ENCODE results near the gene TNFSF4.

Gene TNFSF4

GRCh38 chr1:173210716-173211231 lies 3.6 kb upstream of the TNFSF4 start:
- no peak for DNase-seq (ENCODE audit: low spot score)

- no peak for DNase-seq (ENCODE audit: low spot score)
These were observed 3.2 kb upstream of the TNFSF4 start for GRCh38 chr1:173210283-173210682.

- no peak for DNase-seq (ENCODE audit: low spot score)
These were observed 1.7 kb upstream of the TNFSF4 start for GRCh38 chr1:173208868-173209267.

GRCh38 chr1:173208146-173208545 lies 1.0 kb upstream of the TNFSF4 start:
- no peak for DNase-seq (ENCODE audit: low spot score)

GRCh38 chr1:173205146-173206051 lies 1.7 kb downstream of the TNFSF4 start:
- no peak for DNase-seq (ENCODE audit: low spot score)

- DNase-seq (ENCODE audit: low spot score): no peak
These were observed 2.4 kb downstream of the TNFSF4 start for GRCh38 chr1:173204693-173205092.

- DNase-seq (ENCODE audit: low spot score): no peak
These were observed 4.5 kb downstream of the TNFSF4 start for GRCh38 chr1:173202424-173203145.

- DNase-seq (ENCODE audit: low spot score): no peak
These were observed 5.2 kb downstream of the TNFSF4 start for GRCh38 chr1:173201969-173202368.

- DNase-seq (ENCODE audit: low spot score): no peak
These were observed 11.5 kb downstream of the TNFSF4 start for GRCh38 chr1:173195596-173196088.

GRCh38 chr1:173193639-173194038 lies 13.5 kb downstream of the TNFSF4 start:
- no peak for DNase-seq (ENCODE audit: low spot score)

GRCh38 chr1:173191011-173191705 lies 16.0 kb downstream of the TNFSF4 start:
- DNase-seq (ENCODE audit: low spot score): no peak

GRCh38 chr1:173190101-173190936 lies 16.8 kb downstream of the TNFSF4 start:
- DNase-seq (ENCODE audit: low spot score): peak; percentile 68

GRCh38 chr1:173187671-173188237 lies 19.4 kb downstream of the TNFSF4 start:
- no peak for DNase-seq (ENCODE audit: low spot score)

- no peak for DNase-seq (ENCODE audit: low spot score)
These were observed 25.3 kb downstream of the TNFSF4 start for GRCh38 chr1:173181791-173182190.

GRCh38 chr1:173176246-173176645 lies 30.9 kb downstream of the TNFSF4 start:
- DNase-seq (ENCODE audit: low spot score): no peak

- DNase-seq (ENCODE audit: low spot score): no peak
These were observed 31.5 kb downstream of the TNFSF4 start for GRCh38 chr1:173175514-173176145.

GRCh38 chr1:173173388-173173787 lies 33.7 kb downstream of the TNFSF4 start:
- DNase-seq (ENCODE audit: low spot score): no peak

- no peak for DNase-seq (ENCODE audit: low spot score)
These were observed 36.0 kb downstream of the TNFSF4 start for GRCh38 chr1:173171152-173171551.

GRCh38 chr1:173168941-173169340 lies 38.2 kb downstream of the TNFSF4 start:
- DNase-seq (ENCODE audit: low spot score): no peak

- DNase-seq (ENCODE audit: low spot score): no peak
These were observed 42.4 kb downstream of the TNFSF4 start for GRCh38 chr1:173164686-173165085.

Data from left forelimb (tissue), 1 donor.